Heart right ventricle (tissue), 16 donors: ENCODE results near the gene TUB. TPM values are rescaled to one million over a fixed set of nuclear protein-coding genes. Genes with fewer than 3 reads are reported as not detected.

Experiments
- ATAC-seq, 8 donors: fragments of 200-7000 bp; cut with Tn5 transposase; one replicate each; pipeline ENCODE4 v1.9.1; 2020; ENCODE audit warnings: mild to moderate bottlenecking in 8 of 8, moderate library complexity in 8 of 8, moderate number of reproducible peaks in 1 of 8
- DNase-seq, 2 donors: peaks; one replicate each; pipeline ENCODE4 v3.0.0-alpha.2; 2020
- H3K27ac ChIP-seq, 10 donors: fragments of 200-600 bp; sonication (generic) in 2 of 10; one replicate each; pipeline versions ENCODE4 v1.5.0 to v1.8.0; 2020 to 2022; ENCODE audit warnings: mild to moderate bottlenecking in 3 of 10
- H3K27me3 ChIP-seq, 7 donors: fragments of 200-600 bp; one replicate each; pipeline ENCODE4 v1.8.0; 2021 to 2022; ENCODE audit warnings: mild to moderate bottlenecking in 2 of 7
- H3K36me3 ChIP-seq, 9 donors: fragments of 200-600 bp; sonication (generic) in 1 of 9; one replicate each; pipeline versions ENCODE4 v1.5.0 to v1.8.0; 2020 to 2022; ENCODE audit warnings: mild to moderate bottlenecking in 2 of 9
- H3K4me1 ChIP-seq, 9 donors: fragments of 200-600 bp; sonication (generic) in 1 of 9; one replicate each; pipeline versions ENCODE4 v1.5.0 to v1.8.0; 2020 to 2022; ENCODE audit warnings: mild to moderate bottlenecking in 4 of 9
- H3K4me3 ChIP-seq, 10 donors: fragments of 200-600 bp; sonication (generic) in 2 of 10; one replicate each; pipeline versions ENCODE4 v1.5.0 to v1.8.0; 2020 to 2022; ENCODE audit warnings: mild to moderate bottlenecking in 7 of 10, moderate library complexity in 2 of 10
- H3K9me3 ChIP-seq, 11 donors: fragments of 200-600 bp in 10 of 11; sonication (generic) in 2 of 11; one replicate each; pipeline versions ENCODE4 v1.5.0 to v1.8.0; 2013 to 2022; ENCODE audit warnings: mild to moderate bottlenecking in 2 of 11, control low read depth in 1 of 11, moderate library complexity in 1 of 11
- WGBS, 2 donors: extraction: QIAGEN DNeasy Blood & Tissue Kit; methylation state at CpG; one replicate each; pipeline ENCODE4 v1.1.7; 2013; ENCODE audit warnings: inconsistent platforms in 1 of 2; 5-methylcytosine and 5-hydroxymethylcytosine counted together
- intact Hi-C, 10 donors: fragments of 100-400 bp; cut with DNase I; formaldehyde crosslinking; loops; one replicate each; pipeline versions ENCODE4 v1.11.1 to v1.14.2; 2022
- polyA plus RNA-seq, 2 donors: library from polyadenylated mRNA; stranded (reverse); fragments of 200-250 nt; gene quantifications; one replicate each; pipeline ENCODE4 v1.2.3, GENCODE V29; 2013
- total RNA-seq, 10 donors: library from RNA; stranded (reverse); fragmentation: NEBNext Ultra II Directional in 3 of 10; extraction: Animal tissue kit (Norgen Biotek cat#: 25700) in 3 of 10; gene quantifications; one replicate each; pipeline versions ENCODE4 v1.2.1 to v1.2.4, GENCODE V29; 2021 to 2023
- TF ChIP-seq, protein P1 (sequence below), 9 donors: fragments of 200-600 bp; sonication (generic) in 2 of 9; IDR thresholded peaks; one replicate each; pipeline versions ENCODE4 v1.5.0 to v1.8.0; 2021 to 2022; ENCODE audit warnings: antibody characterized with exemption in 9 of 9, mild to moderate bottlenecking in 5 of 9, moderate library complexity in 1 of 9
- donor health status: Arrhythmogenic right ventricular cardiomyopathy.
- donor health status: ischemic (EF 13 %, LVEDD 7.1; RV severe dilation, severe dysfunction).
- donor health status: healthy with polysubstance abuse.
- donor health status: DM: no; HTN: yes; CAD: no.
- donor health status: DM: no; HTN: no; CAD: no.
- donor health status: ischemic (EF 25% LVEDD 6.9; RV normal size, moderate dysfunction).
- donor health status: ischemic (EF 25% LVEDD 5.7; RV mildly dilated, moderate dysfunction).
- donor health status: healthy.
- donor health status: DM: yes; HTN: yes; CAD: no.
- donor health status: Ischemic cardiomyopathy.
- donor health status: ischemic (EF 35%, LVEDD 5.7; RV mildly dilated, moderate dysfunction).
- donor health status: nonischemic (EF 11% LVEDD 7.7; RV severe dilation, severe dysfunction).
- donor health status: DM: yes; HTN: yes; CAD: no.
- donor health status: PGD.
- donor health status: ischemic (EF 29% LVEDD 5.4; RV normal size, mild dysfunction).
- donor health status: nonischemic (EF 23%, LVEDD 6.1; RV moderate dilation, normal function).

TUB gene
- total and polyA plus RNA-seq, 12 donors: 2.4 to 28.2 (median 18.9) TPM

GRCh38 chr11:8067929-8068575 lies 13.0 kb upstream of the TUB start:
- no peaks in the 10 kb centered on the region for H3K9me3 ChIP-seq
- intact Hi-C loops: loop anchor here in 5 of 10 donors (2.0 to 5.0 kb wide), 3 partner anchors 19 to 36 kb away; no protein-coding TSS in a partner anchor

GRCh38 chr11:8068605-8069221 lies 12.3 kb upstream of the TUB start:
- TF ChIP-seq, protein P1, sequence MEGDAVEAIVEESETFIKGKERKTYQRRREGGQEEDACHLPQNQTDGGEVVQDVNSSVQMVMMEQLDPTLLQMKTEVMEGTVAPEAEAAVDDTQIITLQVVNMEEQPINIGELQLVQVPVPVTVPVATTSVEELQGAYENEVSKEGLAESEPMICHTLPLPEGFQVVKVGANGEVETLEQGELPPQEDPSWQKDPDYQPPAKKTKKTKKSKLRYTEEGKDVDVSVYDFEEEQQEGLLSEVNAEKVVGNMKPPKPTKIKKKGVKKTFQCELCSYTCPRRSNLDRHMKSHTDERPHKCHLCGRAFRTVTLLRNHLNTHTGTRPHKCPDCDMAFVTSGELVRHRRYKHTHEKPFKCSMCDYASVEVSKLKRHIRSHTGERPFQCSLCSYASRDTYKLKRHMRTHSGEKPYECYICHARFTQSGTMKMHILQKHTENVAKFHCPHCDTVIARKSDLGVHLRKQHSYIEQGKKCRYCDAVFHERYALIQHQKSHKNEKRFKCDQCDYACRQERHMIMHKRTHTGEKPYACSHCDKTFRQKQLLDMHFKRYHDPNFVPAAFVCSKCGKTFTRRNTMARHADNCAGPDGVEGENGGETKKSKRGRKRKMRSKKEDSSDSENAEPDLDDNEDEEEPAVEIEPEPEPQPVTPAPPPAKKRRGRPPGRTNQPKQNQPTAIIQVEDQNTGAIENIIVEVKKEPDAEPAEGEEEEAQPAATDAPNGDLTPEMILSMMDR (IDR thresholded peaks at IDR 0.05): no peak
- Histone ChIP-seq H3K27ac (peak overlapping the region; percentile 63 to 83 (median 74)), H3K9me3 (no peaks in the 10 kb centered on the region), H3K4me3 (peak overlapping the region in 4 of 10 donors; percentile 1 to 22 (median 17)), H3K4me1 (peaks cover 13 to 60% (median 51%) of the 10 kb centered on the region in 9 donors), H3K27me3 (no peaks in the 10 kb centered on the region), H3K36me3 (no peaks in the 10 kb centered on the region)
- peak; percentile 50 to 76 for DNase-seq
- intact Hi-C loops: loop anchor here in 5 of 10 donors (2.0 to 5.0 kb wide), 3 partner anchors 18 to 36 kb away; no protein-coding TSS in a partner anchor
- peak; percentile 66 to 82 (median 73) for ATAC-seq
- WGBS, 2 donors: 7 to 12% methylated on average over 15 of the region's 15 CpGs

More at GRCh38 chr11:8067929-8068575, 13.0 kb upstream of the TUB start:
- no peak overlapping the region for H3K4me3 ChIP-seq
- ATAC-seq (peak; percentile 2 to 28 (median 9)), DNase-seq (peak in 1 of 2 donors; percentile 30)
- no peaks in the 10 kb centered on the region for H3K27me3 ChIP-seq
- H3K36me3 ChIP-seq: no peaks in the 10 kb centered on the region
- peak overlapping the region; percentile 63 to 83 (median 74) for H3K27ac ChIP-seq
- peaks cover 13 to 67% (median 57%) of the 10 kb centered on the region in 9 donors for H3K4me1 ChIP-seq
- TF ChIP-seq, protein P1 (IDR thresholded peaks at IDR 0.05): no peak
- WGBS, 2 donors: 38 to 55% methylated on average over 13 of the region's 13 CpGs

- Histone ChIP-seq H3K9me3 (no peaks in the 10 kb centered on the region), H3K27ac (peak overlapping the region in 7 of 10 donors; percentile 63 to 83 (median 75)), H3K27me3 (no peaks in the 10 kb centered on the region), H3K4me3 (no peak overlapping the region), H3K4me1 (peaks cover 13 to 50% (median 41%) of the 10 kb centered on the region in 9 donors), H3K36me3 (no peaks in the 10 kb centered on the region)
- intact Hi-C loops: loop anchor here in 9 of 10 donors (1.0 to 5.0 kb wide), 4 partner anchors 17 to 37 kb away; no protein-coding TSS in a partner anchor
- no peak for DNase-seq
- WGBS, 2 donors: 72% methylated on average over 8 of the region's 8 CpGs
- TF ChIP-seq, protein P1 (IDR thresholded peaks at IDR 0.05): no peak
- ATAC-seq: no peak
Observed at GRCh38 chr11:8069771-8070170, 11.2 kb upstream of the TUB start.

- 27 to 38% methylated on average over 3 of the region's 3 CpGs for WGBS, 2 donors
- TF ChIP-seq, protein P1 (IDR thresholded peaks at IDR 0.05): peak in 8 of 9 donors; percentile 16 to 60 (median 47)
- Histone ChIP-seq H3K9me3 (no peaks in the 10 kb centered on the region), H3K27me3 (no peaks in the 10 kb centered on the region), H3K4me1 (peaks cover 13 to 47% (median 41%) of the 10 kb centered on the region in 9 donors), H3K4me3 (no peak overlapping the region), H3K36me3 (no peaks in the 10 kb centered on the region), H3K27ac (no peak overlapping the region)
- intact Hi-C loops: loop anchor here in 5 of 10 donors (1.0 to 5.0 kb wide), 3 partner anchors 37 to 38 kb away; no protein-coding TSS in a partner anchor
- DNase-seq (no peak), ATAC-seq (peak in 5 of 8 donors; percentile 34 to 53 (median 45))
Observed at GRCh38 chr11:8070417-8071115, 10.4 kb upstream of the TUB start.
